HepG2 (cell line): ENCODE measurements around the gene SPACDR. TPM values are rescaled to one million over a fixed set of nuclear protein-coding genes. Genes with fewer than 3 reads are reported as not detected.

Experiments used
- ASH2L ChIP-seq: fragments of 300-600, 200-600 bp; sonication (generic); IDR thresholded peaks from 2 replicates; pipeline ENCODE4 v1.7.0; 2017; ENCODE audit warnings: low read depth, mild to moderate bottlenecking, moderate library complexity, mixed read lengths, low read length; ENCODE audit not compliant: insufficient read length
- CCAR2 ChIP-seq: fragments of 200-400 bp; formaldehyde crosslinking; optimal IDR thresholded peaks from 2 replicates; pipeline ENCODE3; 2018; ENCODE audit warnings: low read depth, mild to moderate bottlenecking, low read length, moderate library complexity
- EEA1 ChIP-seq: sonication (generic); formaldehyde crosslinking; IDR thresholded peaks from 2 replicates; pipeline ENCODE4 v1.5.1; 2020; ENCODE audit warnings: mild to moderate bottlenecking, missing genetic modification reagents, borderline replicate concordance
- FIP1L1 ChIP-seq: fragments of 200-400 bp; formaldehyde crosslinking; IDR thresholded peaks from 2 replicates; pipeline ENCODE4 v1.6.1; 2018; ENCODE audit warnings: low read depth, mild to moderate bottlenecking, low read length, moderate library complexity, borderline replicate concordance; ENCODE audit not compliant: insufficient read depth
- HNF4G ChIP-seq, 2 experiments: sonication (generic) in 1 of 2; formaldehyde crosslinking in 1 of 2; IDR thresholded peaks; 2 replicates each; pipeline versions ENCODE4 v1.4.0 to v1.6.1; 2011 to 2020; ENCODE audit warnings: borderline replicate concordance in 2 of 2, low read depth in 2 of 2, mild to moderate bottlenecking in 2 of 2, low read length in 1 of 2, missing genetic modification reagents in 1 of 2, moderate library complexity in 1 of 2
- HNRNPLL ChIP-seq: fragments of 200-400 bp; formaldehyde crosslinking; IDR thresholded peaks from 2 replicates; pipeline ENCODE4 v1.6.1; 2017; ENCODE audit warnings: mild to moderate bottlenecking, low read depth, low read length; ENCODE audit not compliant: poor library complexity, severe bottlenecking
- NFYC ChIP-seq: IDR thresholded peaks from 2 replicates; pipeline ENCODE4 v1.6.1; 2016; ENCODE audit warnings: missing genetic modification reagents, missing compliant biosample characterization
- POGZ ChIP-seq: sonication (generic); formaldehyde crosslinking; IDR thresholded peaks from 2 replicates; pipeline ENCODE4 v1.4.0; 2020; ENCODE audit warnings: mild to moderate bottlenecking, missing genetic modification reagents
- ZC3H4 ChIP-seq: sonication (generic); formaldehyde crosslinking; IDR thresholded peaks from 2 replicates; pipeline ENCODE4 v1.4.0; 2020; ENCODE audit warnings: missing genetic modification reagents, borderline replicate concordance
- ZFP41 ChIP-seq: sonication (generic); formaldehyde crosslinking; IDR thresholded peaks from 2 replicates; pipeline ENCODE4 v1.4.0; 2020; ENCODE audit warnings: mild to moderate bottlenecking, missing genetic modification reagents, borderline replicate concordance
- ZKSCAN1 ChIP-seq: fragments of 150-350 bp; IDR thresholded peaks from 2 replicates; pipeline ENCODE4 v1.6.1; 2014; ENCODE audit warnings: low read length
- ZMYM2 ChIP-seq: sonication (generic); formaldehyde crosslinking; IDR thresholded peaks from 2 replicates; pipeline ENCODE4 v1.8.0; 2022; ENCODE audit warnings: mild to moderate bottlenecking, missing genetic modification reagents
- ZNF10 ChIP-seq: sonication (generic); formaldehyde crosslinking; IDR thresholded peaks from 2 replicates; pipeline ENCODE4 v1.4.0; 2020; ENCODE audit warnings: mild to moderate bottlenecking, low read depth, missing genetic modification reagents, borderline replicate concordance
- ZNF350 ChIP-seq: sonication (generic); formaldehyde crosslinking; IDR thresholded peaks from 2 replicates; pipeline ENCODE4 v1.4.0; 2020; ENCODE audit warnings: mild to moderate bottlenecking, low read depth, missing genetic modification reagents, borderline replicate concordance
- ZNF572 ChIP-seq: sonication (generic); formaldehyde crosslinking; IDR thresholded peaks from 2 replicates; pipeline ENCODE4 v1.5.1; 2020; ENCODE audit warnings: mild to moderate bottlenecking, missing genetic modification reagents
- ZNF619 ChIP-seq: sonication (generic); formaldehyde crosslinking; IDR thresholded peaks from 2 replicates; pipeline ENCODE4 v1.4.0; 2020; ENCODE audit warnings: mild to moderate bottlenecking, missing genetic modification reagents
- ZNF652 ChIP-seq: IDR thresholded peaks from 2 replicates; pipeline ENCODE4 v1.6.1; 2016; ENCODE audit warnings: low read depth, borderline replicate concordance
- ZNF772 ChIP-seq: sonication (generic); formaldehyde crosslinking; IDR thresholded peaks from 2 replicates; pipeline ENCODE4 v1.5.0; 2020; ENCODE audit warnings: mild to moderate bottlenecking, missing genetic modification reagents
- ZSCAN29 ChIP-seq: sonication (generic); formaldehyde crosslinking; conservative IDR thresholded peaks from 2 replicates; pipeline ENCODE4 v1.4.0; 2020; ENCODE audit warnings: mild to moderate bottlenecking, missing genetic modification reagents
- polyA plus RNA-seq, 8 experiments: library from polyadenylated mRNA; depleted of rRNA in 3 of 8; stranded (reverse) in 7 of 8; unstranded in 1 of 8; fragments of >200 nt; fragmentation: Illumina TruSeq in 4 of 8; extraction: Trizol in 4 of 8; gene quantifications; 2 replicates each; pipeline versions ENCODE4 v1.2.1 to v1.2.3, GENCODE V29; 2011 to 2016; ENCODE audit warnings: low read depth in 4 of 8, missing spikeins in 1 of 8, mixed read lengths in 1 of 8; ENCODE audit not compliant: insufficient read depth in 1 of 8
- total RNA-seq, 5 experiments: library from RNA; depleted of rRNA; stranded (reverse); fragments of >200 nt; fragmentation: Illumina TruSeq; extraction: Trizol; gene quantifications; 2 replicates each; pipeline ENCODE4 v1.2.3, GENCODE V29; 2016; ENCODE audit warnings: low read depth in 1 of 5
- TF ChIP-seq, protein P1 (sequence below): sonication (generic); formaldehyde crosslinking; IDR thresholded peaks from 2 replicates; pipeline ENCODE4 v1.5.0; 2020; ENCODE audit warnings: mild to moderate bottlenecking, missing genetic modification reagents
- TF ChIP-seq, protein P2 (sequence below): IDR thresholded peaks from 2 replicates; pipeline ENCODE4 v1.6.1; 2016
- TF ChIP-seq, protein P3 (sequence below), 2 experiments: sonication (generic) in 1 of 2; formaldehyde crosslinking in 1 of 2; IDR thresholded peaks; 2 replicates each; pipeline versions ENCODE4 v1.4.0 to v1.6.1; 2016 to 2020; ENCODE audit warnings: borderline replicate concordance in 1 of 2, low read depth in 1 of 2, mild to moderate bottlenecking in 1 of 2, missing genetic modification reagents in 1 of 2

The SPACDR gene
- total and polyA plus RNA-seq, 2 of the 13 experiments (the other 11 are each of a cell fraction or from before 2014, with no cell fraction given) = 0.41 TPM; not detected in 1

DNA sequence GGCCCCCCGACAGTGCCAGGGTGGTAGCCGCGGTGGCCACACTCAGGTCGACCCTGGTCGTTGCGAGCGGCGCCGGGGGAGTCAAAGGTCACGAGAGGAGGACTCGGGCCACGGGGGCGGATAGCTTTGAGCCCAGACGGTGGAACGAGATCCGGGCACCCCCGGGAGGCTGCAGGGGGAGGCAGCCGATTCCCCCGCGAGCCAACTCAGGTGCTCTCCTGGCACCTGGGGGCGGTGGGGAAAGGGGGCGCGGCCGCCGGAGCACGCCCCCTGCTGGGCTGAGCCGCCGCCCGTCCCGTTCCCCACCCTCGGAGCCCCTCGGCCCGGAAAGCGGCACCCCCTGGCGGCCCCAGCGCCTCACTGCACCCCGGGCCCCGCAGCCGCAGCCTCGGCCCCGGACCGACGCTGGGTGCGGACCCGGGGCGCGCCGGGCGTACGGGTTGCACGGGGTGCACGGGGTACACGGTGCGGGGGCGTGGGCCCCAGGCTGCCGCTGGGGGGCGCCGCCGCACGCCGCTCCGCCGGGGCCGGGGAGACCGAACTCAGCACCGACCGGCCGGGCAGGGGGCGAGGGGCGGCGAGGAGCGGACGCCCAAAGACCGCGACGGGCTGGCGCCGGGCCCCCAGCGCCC lies 19.1 kb upstream of the SPACDR start (continued):
- TF ChIP-seq HNRNPLL (peak; percentile 91), ZNF652 (CRISPR knock-in tag) (no peak), HNF4G (IDR thresholded peaks at IDR 0.05; ENCODE audit: borderline replicate concordance, low read depth, low read length) (no peak), HNF4G (CRISPR knock-in tag; IDR thresholded peaks at IDR 0.05; ENCODE audit: borderline replicate concordance, low read depth) (no peak), ZNF10 (CRISPR knock-in tag) (no peak), ZFP41 (CRISPR knock-in tag) (no peak), ZNF572 (CRISPR knock-in tag) (no peak; the same call in 1 of the 2 replicates), POGZ (CRISPR knock-in tag) (no peak), ZNF619 (no peak), CCAR2 (no peak), ASH2L (no peak), ZKSCAN1 (no peak), FIP1L1 (no peak), ZSCAN29 (no peak), ZC3H4 (CRISPR knock-in tag) (no peak), ZMYM2 (no peak), EEA1 (no peak), NFYC (CRISPR knock-in tag) (no peak), ZNF772 (CRISPR knock-in tag) (no peak), ZNF350 (CRISPR knock-in tag) (no peak)
- TF ChIP-seq, protein P1, sequence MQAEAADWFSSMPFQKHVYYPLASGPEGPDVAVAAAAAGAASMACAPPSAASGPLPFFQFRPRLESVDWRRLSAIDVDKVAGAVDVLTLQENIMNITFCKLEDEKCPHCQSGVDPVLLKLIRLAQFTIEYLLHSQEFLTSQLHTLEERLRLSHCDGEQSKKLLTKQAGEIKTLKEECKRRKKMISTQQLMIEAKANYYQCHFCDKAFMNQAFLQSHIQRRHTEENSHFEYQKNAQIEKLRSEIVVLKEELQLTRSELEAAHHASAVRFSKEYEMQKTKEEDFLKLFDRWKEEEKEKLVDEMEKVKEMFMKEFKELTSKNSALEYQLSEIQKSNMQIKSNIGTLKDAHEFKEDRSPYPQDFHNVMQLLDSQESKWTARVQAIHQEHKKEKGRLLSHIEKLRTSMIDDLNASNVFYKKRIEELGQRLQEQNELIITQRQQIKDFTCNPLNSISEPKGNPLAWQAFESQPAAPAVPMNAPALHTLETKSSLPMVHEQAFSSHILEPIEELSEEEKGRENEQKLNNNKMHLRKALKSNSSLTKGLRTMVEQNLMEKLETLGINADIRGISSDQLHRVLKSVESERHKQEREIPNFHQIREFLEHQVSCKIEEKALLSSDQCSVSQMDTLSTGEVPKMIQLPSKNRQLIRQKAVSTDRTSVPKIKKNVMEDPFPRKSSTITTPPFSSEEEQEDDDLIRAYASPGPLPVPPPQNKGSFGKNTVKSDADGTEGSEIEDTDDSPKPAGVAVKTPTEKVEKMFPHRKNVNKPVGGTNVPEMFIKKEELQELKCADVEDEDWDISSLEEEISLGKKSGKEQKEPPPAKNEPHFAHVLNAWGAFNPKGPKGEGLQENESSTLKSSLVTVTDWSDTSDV = no peak
- TF ChIP-seq, protein P2, sequence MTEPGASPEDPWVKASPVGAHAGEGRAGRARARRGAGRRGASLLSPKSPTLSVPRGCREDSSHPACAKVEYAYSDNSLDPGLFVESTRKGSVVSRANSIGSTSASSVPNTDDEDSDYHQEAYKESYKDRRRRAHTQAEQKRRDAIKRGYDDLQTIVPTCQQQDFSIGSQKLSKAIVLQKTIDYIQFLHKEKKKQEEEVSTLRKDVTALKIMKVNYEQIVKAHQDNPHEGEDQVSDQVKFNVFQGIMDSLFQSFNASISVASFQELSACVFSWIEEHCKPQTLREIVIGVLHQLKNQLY (CRISPR knock-in tag) = no peak
- TF ChIP-seq, protein P3, sequence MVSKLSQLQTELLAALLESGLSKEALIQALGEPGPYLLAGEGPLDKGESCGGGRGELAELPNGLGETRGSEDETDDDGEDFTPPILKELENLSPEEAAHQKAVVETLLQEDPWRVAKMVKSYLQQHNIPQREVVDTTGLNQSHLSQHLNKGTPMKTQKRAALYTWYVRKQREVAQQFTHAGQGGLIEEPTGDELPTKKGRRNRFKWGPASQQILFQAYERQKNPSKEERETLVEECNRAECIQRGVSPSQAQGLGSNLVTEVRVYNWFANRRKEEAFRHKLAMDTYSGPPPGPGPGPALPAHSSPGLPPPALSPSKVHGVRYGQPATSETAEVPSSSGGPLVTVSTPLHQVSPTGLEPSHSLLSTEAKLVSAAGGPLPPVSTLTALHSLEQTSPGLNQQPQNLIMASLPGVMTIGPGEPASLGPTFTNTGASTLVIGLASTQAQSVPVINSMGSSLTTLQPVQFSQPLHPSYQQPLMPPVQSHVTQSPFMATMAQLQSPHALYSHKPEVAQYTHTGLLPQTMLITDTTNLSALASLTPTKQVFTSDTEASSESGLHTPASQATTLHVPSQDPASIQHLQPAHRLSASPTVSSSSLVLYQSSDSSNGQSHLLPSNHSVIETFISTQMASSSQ (IDR thresholded peaks at IDR 0.05; ENCODE audit: low read depth) = no peak
- TF ChIP-seq, protein P3 (CRISPR knock-in tag; IDR thresholded peaks at IDR 0.05; ENCODE audit: borderline replicate concordance) = 0 out of 2 replicates have a peak, but pooled peaks have one; percentile 25
